Central memory CD8-positive, alpha-beta T cell (primary cell): ENCODE results near the gene KIR2DL4.
"Not testable (repeated sequence)": the region's sequence is repeated elsewhere in the genome, so short reads cannot be mapped to it uniquely, and the experiment has no call there.

Experiments used
- ATAC-seq: fragments of 150-1000 bp; cut with Tn5 transposase; replicated peaks from 2 replicates; pipeline ENCODE4 v1.10.0; 2022; ENCODE audit warnings: mild to moderate bottlenecking, moderate FRiP score, moderate number of reproducible peaks; ENCODE audit not compliant: poor library complexity, severe bottlenecking; ENCODE audit errors: extremely low read depth
- DNase-seq, 2 donors: peaks; one replicate each; pipeline ENCODE4 v3.0.0; 2021; ENCODE audit warnings: low spot score in 2 of 2
- H3K27ac Mint-ChIP-seq: one replicate; pipeline ENCODE4 v1.8.0; 2022; ENCODE audit warnings: low read depth, mild to moderate bottlenecking, moderate library complexity, mixed read lengths
- H3K27me3 Mint-ChIP-seq: one replicate; pipeline ENCODE4 v1.8.0; 2022; ENCODE audit warnings: mixed read lengths
- H3K36me3 Mint-ChIP-seq: one replicate; pipeline ENCODE4 v1.8.0; 2022; ENCODE audit warnings: mild to moderate bottlenecking, moderate library complexity, mixed read lengths; ENCODE audit not compliant: insufficient read depth
- H3K4me1 Mint-ChIP-seq: one replicate; pipeline ENCODE4 v1.8.0; 2022; ENCODE audit warnings: mixed read lengths
- H3K4me3 Mint-ChIP-seq: one replicate; pipeline ENCODE4 v1.8.0; 2022; ENCODE audit warnings: mild to moderate bottlenecking, moderate library complexity, mixed read lengths
- H3K9me3 Mint-ChIP-seq: one replicate; pipeline ENCODE4 v1.8.0; 2022; ENCODE audit warnings: mixed read lengths

The KIR2DL4 gene

DNA sequence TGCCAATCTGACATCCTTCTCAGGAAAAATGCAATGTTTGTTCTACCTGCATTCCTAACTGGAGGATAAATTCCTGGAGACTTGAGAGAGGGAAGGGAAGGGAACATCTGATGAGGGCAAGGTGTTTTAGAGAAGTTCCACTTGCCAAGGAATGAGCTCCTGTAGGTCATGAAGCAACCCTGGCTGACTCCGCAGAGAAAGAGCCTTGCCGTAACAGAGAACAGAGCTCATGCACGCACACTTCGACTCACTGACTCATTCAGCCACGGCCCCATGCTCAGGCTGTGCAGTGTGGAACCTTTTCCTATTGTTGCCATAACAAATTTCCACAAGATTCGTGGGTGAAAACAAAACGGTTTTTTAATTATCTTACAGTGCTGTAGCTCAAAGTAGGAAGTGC lies 24.5 kb upstream of the KIR2DL4 start:
- ATAC-seq, H3K36me3 Mint-ChIP-seq, H3K27ac Mint-ChIP-seq, H3K9me3 Mint-ChIP-seq, DNase-seq, H3K4me3 Mint-ChIP-seq, H3K4me1 Mint-ChIP-seq: not testable (repeated sequence)
- peaks cover 22% of the 10 kb centered on the region for H3K27me3 Mint-ChIP-seq

GRCh38 chr19:54782916-54783315 lies 20.5 kb upstream of the KIR2DL4 start:
- DNase-seq, H3K27ac Mint-ChIP-seq, H3K4me3 Mint-ChIP-seq, H3K9me3 Mint-ChIP-seq, H3K36me3 Mint-ChIP-seq, ATAC-seq, H3K4me1 Mint-ChIP-seq: not testable (repeated sequence)
- H3K27me3 Mint-ChIP-seq, result peaks cover 55% of the 10 kb centered on the region

DNA sequence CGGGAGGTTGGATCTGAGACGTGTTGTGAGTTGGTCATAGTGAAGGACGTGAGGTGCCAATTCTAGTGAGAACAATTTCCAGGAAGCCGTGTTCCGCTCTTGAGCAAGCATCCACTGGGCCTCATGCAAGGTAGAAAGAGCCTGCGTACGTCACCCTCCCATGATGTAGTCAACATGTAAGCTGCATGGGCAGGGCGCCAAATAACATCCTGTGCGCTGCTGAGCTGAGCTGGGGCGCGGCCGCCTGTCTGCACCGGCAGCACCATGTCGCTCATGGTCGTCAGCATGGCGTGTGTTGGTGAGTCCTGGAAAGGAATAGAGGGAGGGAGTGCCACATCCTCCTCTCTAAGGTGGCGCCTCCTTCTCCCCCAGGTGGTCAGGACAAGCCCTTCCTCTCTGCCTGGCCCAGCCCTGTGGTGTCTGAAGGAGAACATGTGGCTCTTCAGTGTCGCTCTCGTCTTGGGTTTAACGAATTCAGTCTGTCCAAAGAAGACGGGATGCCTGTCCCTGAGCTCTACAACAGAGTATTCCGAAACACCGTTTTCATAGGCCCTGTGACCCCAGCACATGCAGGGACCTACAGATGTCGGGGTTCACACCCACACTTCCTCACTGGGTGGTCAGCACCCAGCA lies 17.2 kb upstream of the KIR2DL4 start:
- not testable (repeated sequence) for H3K36me3 Mint-ChIP-seq, H3K4me3 Mint-ChIP-seq, ATAC-seq, H3K4me1 Mint-ChIP-seq, H3K9me3 Mint-ChIP-seq, DNase-seq, H3K27ac Mint-ChIP-seq
- peaks cover 50% of the 10 kb centered on the region for H3K27me3 Mint-ChIP-seq

- H3K36me3 Mint-ChIP-seq, H3K4me1 Mint-ChIP-seq, ATAC-seq, H3K27ac Mint-ChIP-seq, H3K4me3 Mint-ChIP-seq, DNase-seq, H3K9me3 Mint-ChIP-seq: not testable (repeated sequence)
- peaks cover 46% of the 10 kb centered on the region for H3K27me3 Mint-ChIP-seq
Measured at GRCh38 chr19:54788154-54788553, 15.3 kb upstream of the KIR2DL4 start.

GRCh38 chr19:54790711-54791110 lies 12.7 kb upstream of the KIR2DL4 start:
- DNase-seq (no peak), ATAC-seq (no peak)
- H3K4me1 Mint-ChIP-seq, result peaks cover 12% of the 10 kb centered on the region
- H3K27me3 Mint-ChIP-seq, result peaks cover 31% of the 10 kb centered on the region
- no peaks in the 10 kb centered on the region for H3K36me3 Mint-ChIP-seq
- H3K9me3 Mint-ChIP-seq, result no peaks in the 10 kb centered on the region
- H3K4me3 Mint-ChIP-seq, result no peak overlapping the region
- no peak overlapping the region for H3K27ac Mint-ChIP-seq

DNA sequence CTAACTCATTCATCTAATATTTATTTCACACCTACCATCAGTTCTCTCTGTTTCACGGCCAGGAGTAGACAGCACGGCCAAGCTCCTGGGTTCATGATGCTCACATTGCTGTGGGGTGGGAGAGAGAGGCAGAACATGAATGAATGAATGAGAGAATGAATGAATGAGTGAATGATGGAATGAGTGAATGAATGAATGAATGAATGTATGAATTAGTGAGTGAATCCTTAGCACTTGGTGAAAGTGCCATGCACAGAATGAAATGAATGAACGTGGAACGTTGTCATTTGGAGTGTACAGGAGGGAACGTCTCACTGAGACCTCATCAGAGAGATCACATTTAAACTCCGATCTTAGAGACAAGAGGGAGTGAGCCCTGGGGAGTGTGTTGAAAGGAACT lies 11.9 kb upstream of the KIR2DL4 start:
- Mint-ChIP-seq H3K27ac (no peak overlapping the region), H3K27me3 (peaks cover 31% of the 10 kb centered on the region), H3K4me3 (peak overlapping the region; percentile 8), H3K9me3 (no peaks in the 10 kb centered on the region), H3K36me3 (no peaks in the 10 kb centered on the region), H3K4me1 (peaks cover 12% of the 10 kb centered on the region)
- ATAC-seq (no peak), DNase-seq (no peak)

- DNase-seq (no peak), ATAC-seq (no peak)
- no peaks in the 10 kb centered on the region for H3K36me3 Mint-ChIP-seq
- H3K27me3 Mint-ChIP-seq, result peaks cover 31% of the 10 kb centered on the region
- peak overlapping the region; percentile 70 for H3K4me3 Mint-ChIP-seq
- no peaks in the 10 kb centered on the region for H3K9me3 Mint-ChIP-seq
- H3K4me1 Mint-ChIP-seq, result peaks cover 12% of the 10 kb centered on the region
- H3K27ac Mint-ChIP-seq, result peak overlapping the region; percentile 56
Measured at GRCh38 chr19:54792814-54793213, 10.6 kb upstream of the KIR2DL4 start.

GRCh38 chr19:54795758-54796157 lies 7.7 kb upstream of the KIR2DL4 start:
- no peak for DNase-seq
- ATAC-seq, result no peak
- peaks cover 12% of the 10 kb centered on the region for H3K4me1 Mint-ChIP-seq
- peaks cover 46% of the 10 kb centered on the region for H3K27me3 Mint-ChIP-seq
- no peaks in the 10 kb centered on the region for H3K36me3 Mint-ChIP-seq
- H3K4me3 Mint-ChIP-seq, result no peak overlapping the region
- no peaks in the 10 kb centered on the region for H3K9me3 Mint-ChIP-seq
- no peak overlapping the region for H3K27ac Mint-ChIP-seq

DNA sequence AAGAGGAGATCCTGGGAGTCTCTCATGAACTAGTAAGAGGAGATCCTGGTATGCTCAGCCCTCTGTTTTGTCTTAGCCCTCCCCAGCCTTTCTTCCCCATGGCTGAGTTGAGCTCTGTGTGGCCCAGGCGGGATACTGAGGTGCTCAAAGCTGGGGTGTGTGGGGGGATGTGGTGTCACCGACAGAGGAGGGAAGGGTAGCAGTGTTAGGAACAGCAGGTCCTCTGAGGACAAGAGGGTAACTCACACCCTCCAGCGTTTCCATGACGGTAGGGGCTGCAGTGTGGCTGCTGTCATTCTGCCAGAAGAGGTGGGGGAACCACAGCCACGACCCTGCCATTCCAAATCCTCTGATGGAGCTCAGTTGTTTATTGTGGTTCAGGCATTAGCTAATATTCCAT lies 691 bp downstream of the KIR2DL4 start:
- H3K27me3 Mint-ChIP-seq, result peaks cover 60% of the 10 kb centered on the region
- no peaks in the 10 kb centered on the region for H3K4me1 Mint-ChIP-seq
- no peaks in the 10 kb centered on the region for H3K9me3 Mint-ChIP-seq
- peak; percentile 14 for ATAC-seq
- no peak overlapping the region for H3K4me3 Mint-ChIP-seq
- no peak overlapping the region for H3K27ac Mint-ChIP-seq
- DNase-seq, result no peak
- no peaks in the 10 kb centered on the region for H3K36me3 Mint-ChIP-seq

DNA sequence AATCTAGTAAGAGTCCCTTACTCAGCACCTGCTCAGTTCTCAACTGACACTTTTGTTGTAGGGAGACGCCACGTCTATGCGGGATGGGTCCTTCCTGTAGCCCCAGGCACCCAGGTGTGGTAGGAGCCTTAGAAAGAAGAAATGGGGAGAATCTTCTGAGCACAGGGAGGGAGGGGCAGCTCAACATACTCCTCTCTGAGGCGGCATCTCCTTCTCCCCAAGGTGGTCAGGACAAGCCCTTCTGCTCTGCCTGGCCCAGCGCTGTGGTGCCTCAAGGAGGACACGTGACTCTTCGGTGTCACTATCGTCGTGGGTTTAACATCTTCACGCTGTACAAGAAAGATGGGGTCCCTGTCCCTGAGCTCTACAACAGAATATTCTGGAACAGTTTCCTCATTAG lies 1.2 kb downstream of the KIR2DL4 start:
- DNase-seq (no peak), ATAC-seq (no peak)
- Mint-ChIP-seq H3K27ac (no peak overlapping the region), H3K27me3 (peaks cover 60% of the 10 kb centered on the region), H3K4me3 (no peak overlapping the region), H3K36me3 (no peaks in the 10 kb centered on the region), H3K4me1 (no peaks in the 10 kb centered on the region), H3K9me3 (no peaks in the 10 kb centered on the region)

GRCh38 chr19:54805665-54806515 lies 2.5 kb downstream of the KIR2DL4 start:
- Mint-ChIP-seq H3K36me3 (no peaks in the 10 kb centered on the region), H3K27ac (no peak overlapping the region), H3K27me3 (peaks cover 69% of the 10 kb centered on the region), H3K4me1 (no peaks in the 10 kb centered on the region), H3K9me3 (no peaks in the 10 kb centered on the region), H3K4me3 (no peak overlapping the region)
- ATAC-seq, result no peak
- DNase-seq, result no peak

- H3K36me3 Mint-ChIP-seq, result no peaks in the 10 kb centered on the region
- H3K27me3 Mint-ChIP-seq, result peaks cover 75% of the 10 kb centered on the region
- H3K4me1 Mint-ChIP-seq, result no peaks in the 10 kb centered on the region
- DNase-seq, result no peak
- H3K4me3 Mint-ChIP-seq, result no peak overlapping the region
- no peaks in the 10 kb centered on the region for H3K9me3 Mint-ChIP-seq
- no peak overlapping the region for H3K27ac Mint-ChIP-seq
- no peak for ATAC-seq
Measured at GRCh38 chr19:54806516-54806838, 3.1 kb downstream of the KIR2DL4 start.

GRCh38 chr19:54814571-54814970 lies 11.2 kb downstream of the KIR2DL4 start:
- not testable (repeated sequence) for H3K4me1 Mint-ChIP-seq, ATAC-seq, H3K36me3 Mint-ChIP-seq, H3K9me3 Mint-ChIP-seq, DNase-seq, H3K27ac Mint-ChIP-seq, H3K4me3 Mint-ChIP-seq
- peaks cover 57% of the 10 kb centered on the region for H3K27me3 Mint-ChIP-seq
